Measurements from ENCODE around the gene PIP4P1. TPM values are rescaled to one million over a fixed set of nuclear protein-coding genes. Genes with fewer than 3 reads are reported as not detected.

The PIP4P1 gene
- total and polyA plus RNA-seq, 4 donors, result 13.2 to 14.9 (median 14.3) TPM

- Histone ChIP-seq H3K4me1 (ENCODE audit: control insufficient read depth in 4 of 4, insufficient read depth in 4 of 4, low read length in 3 of 4) (peaks cover 4 to 36% (median 26%) of the 10 kb centered on the region in 4 donors), H3K9me3 (ENCODE audit: control insufficient read depth in 4 of 4, low read length in 3 of 4) (no peaks in the 10 kb centered on the region), H3K27ac (ENCODE audit: low read depth in 1 of 2, low read length in 2 of 2) (no peak overlapping the region), H3K4me3 (ENCODE audit: low read depth in 1 of 3, low read length in 3 of 3) (no peak overlapping the region), H3K9ac (ENCODE audit: low read depth in 1 of 2, low read length in 2 of 2) (no peak overlapping the region), H3K36me3 (ENCODE audit: control insufficient read depth in 4 of 4, insufficient read depth in 3 of 4, low read depth in 1 of 4, low read length in 3 of 4) (peaks cover 7 to 33% (median 29%) of the 10 kb centered on the region in 4 donors), H3K27me3 (ENCODE audit: control insufficient read depth in 4 of 4, insufficient read depth in 4 of 4, low read length in 3 of 4) (no peaks in the 10 kb centered on the region)
- no peak for TF ChIP-seq FOXA2 (IDR thresholded peaks at IDR 0.05)
- TF ChIP-seq YY1 (IDR thresholded peaks at IDR 0.05), result no peak
- no peak for TF ChIP-seq RXRA (IDR thresholded peaks at IDR 0.05)
- TF ChIP-seq JUND (IDR thresholded peaks at IDR 0.05), result no peak
- no peak for TF ChIP-seq ATF3 (IDR thresholded peaks at IDR 0.05)
- no peak for TF ChIP-seq EGR1 (IDR thresholded peaks at IDR 0.05; ENCODE audit: low read depth in 2 of 2)
- TF ChIP-seq GABPA (IDR thresholded peaks at IDR 0.05 in 1 of 2, conservative IDR thresholded peaks at IDR 0.05 in 1 of 2), result no peak
- TF ChIP-seq, protein P1, sequence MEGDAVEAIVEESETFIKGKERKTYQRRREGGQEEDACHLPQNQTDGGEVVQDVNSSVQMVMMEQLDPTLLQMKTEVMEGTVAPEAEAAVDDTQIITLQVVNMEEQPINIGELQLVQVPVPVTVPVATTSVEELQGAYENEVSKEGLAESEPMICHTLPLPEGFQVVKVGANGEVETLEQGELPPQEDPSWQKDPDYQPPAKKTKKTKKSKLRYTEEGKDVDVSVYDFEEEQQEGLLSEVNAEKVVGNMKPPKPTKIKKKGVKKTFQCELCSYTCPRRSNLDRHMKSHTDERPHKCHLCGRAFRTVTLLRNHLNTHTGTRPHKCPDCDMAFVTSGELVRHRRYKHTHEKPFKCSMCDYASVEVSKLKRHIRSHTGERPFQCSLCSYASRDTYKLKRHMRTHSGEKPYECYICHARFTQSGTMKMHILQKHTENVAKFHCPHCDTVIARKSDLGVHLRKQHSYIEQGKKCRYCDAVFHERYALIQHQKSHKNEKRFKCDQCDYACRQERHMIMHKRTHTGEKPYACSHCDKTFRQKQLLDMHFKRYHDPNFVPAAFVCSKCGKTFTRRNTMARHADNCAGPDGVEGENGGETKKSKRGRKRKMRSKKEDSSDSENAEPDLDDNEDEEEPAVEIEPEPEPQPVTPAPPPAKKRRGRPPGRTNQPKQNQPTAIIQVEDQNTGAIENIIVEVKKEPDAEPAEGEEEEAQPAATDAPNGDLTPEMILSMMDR (IDR thresholded peaks at IDR 0.05; ENCODE audit: low read depth, low read length, missing input control), result no peak
- no peak for TF ChIP-seq HNF4A (conservative IDR thresholded peaks at IDR 0.05)
- TF ChIP-seq RAD21 (IDR thresholded peaks at IDR 0.05), result no peak
- TF ChIP-seq TAF1 (conservative IDR thresholded peaks at IDR 0.05), result no peak
- TF ChIP-seq, protein P2, sequence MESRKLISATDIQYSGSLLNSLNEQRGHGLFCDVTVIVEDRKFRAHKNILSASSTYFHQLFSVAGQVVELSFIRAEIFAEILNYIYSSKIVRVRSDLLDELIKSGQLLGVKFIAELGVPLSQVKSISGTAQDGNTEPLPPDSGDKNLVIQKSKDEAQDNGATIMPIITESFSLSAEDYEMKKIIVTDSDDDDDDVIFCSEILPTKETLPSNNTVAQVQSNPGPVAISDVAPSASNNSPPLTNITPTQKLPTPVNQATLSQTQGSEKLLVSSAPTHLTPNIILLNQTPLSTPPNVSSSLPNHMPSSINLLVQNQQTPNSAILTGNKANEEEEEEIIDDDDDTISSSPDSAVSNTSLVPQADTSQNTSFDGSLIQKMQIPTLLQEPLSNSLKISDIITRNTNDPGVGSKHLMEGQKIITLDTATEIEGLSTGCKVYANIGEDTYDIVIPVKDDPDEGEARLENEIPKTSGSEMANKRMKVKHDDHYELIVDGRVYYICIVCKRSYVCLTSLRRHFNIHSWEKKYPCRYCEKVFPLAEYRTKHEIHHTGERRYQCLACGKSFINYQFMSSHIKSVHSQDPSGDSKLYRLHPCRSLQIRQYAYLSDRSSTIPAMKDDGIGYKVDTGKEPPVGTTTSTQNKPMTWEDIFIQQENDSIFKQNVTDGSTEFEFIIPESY (IDR thresholded peaks at IDR 0.05), result no peak
- TF ChIP-seq, protein P3, sequence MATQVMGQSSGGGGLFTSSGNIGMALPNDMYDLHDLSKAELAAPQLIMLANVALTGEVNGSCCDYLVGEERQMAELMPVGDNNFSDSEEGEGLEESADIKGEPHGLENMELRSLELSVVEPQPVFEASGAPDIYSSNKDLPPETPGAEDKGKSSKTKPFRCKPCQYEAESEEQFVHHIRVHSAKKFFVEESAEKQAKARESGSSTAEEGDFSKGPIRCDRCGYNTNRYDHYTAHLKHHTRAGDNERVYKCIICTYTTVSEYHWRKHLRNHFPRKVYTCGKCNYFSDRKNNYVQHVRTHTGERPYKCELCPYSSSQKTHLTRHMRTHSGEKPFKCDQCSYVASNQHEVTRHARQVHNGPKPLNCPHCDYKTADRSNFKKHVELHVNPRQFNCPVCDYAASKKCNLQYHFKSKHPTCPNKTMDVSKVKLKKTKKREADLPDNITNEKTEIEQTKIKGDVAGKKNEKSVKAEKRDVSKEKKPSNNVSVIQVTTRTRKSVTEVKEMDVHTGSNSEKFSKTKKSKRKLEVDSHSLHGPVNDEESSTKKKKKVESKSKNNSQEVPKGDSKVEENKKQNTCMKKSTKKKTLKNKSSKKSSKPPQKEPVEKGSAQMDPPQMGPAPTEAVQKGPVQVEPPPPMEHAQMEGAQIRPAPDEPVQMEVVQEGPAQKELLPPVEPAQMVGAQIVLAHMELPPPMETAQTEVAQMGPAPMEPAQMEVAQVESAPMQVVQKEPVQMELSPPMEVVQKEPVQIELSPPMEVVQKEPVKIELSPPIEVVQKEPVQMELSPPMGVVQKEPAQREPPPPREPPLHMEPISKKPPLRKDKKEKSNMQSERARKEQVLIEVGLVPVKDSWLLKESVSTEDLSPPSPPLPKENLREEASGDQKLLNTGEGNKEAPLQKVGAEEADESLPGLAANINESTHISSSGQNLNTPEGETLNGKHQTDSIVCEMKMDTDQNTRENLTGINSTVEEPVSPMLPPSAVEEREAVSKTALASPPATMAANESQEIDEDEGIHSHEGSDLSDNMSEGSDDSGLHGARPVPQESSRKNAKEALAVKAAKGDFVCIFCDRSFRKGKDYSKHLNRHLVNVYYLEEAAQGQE (IDR thresholded peaks at IDR 0.05), result no peak
- no peak for TF ChIP-seq SP1 (IDR thresholded peaks at IDR 0.05)
- TF ChIP-seq HNF4G (IDR thresholded peaks at IDR 0.05), result no peak
- no peak for TF ChIP-seq NR2F2 (IDR thresholded peaks at IDR 0.05)
- no peak for TF ChIP-seq FOXA1 (IDR thresholded peaks at IDR 0.05)
- 86% methylated on average over 13 of the region's 13 CpGs for WGBS
- no peak for DNase-seq (ENCODE audit: low spot score)
Observed at GRCh38 chr14:20456971-20457370, 4.3 kb downstream of the PIP4P1 start.
